Fibroblast of mammary gland (primary cell): ENCODE results near the gene TNF.
A peak's percentile ranks its signal among the peaks of the same experiment; 100 is the strongest.

ENCODE experiments used
- DNase-seq: peaks from one replicate; pipeline ENCODE4 v3.0.0-alpha.2; 2010; ENCODE audit warnings: low read depth
- H3K4me3 ChIP-seq: 2 replicates; pipeline ENCODE4 v1.5.1; 2011; ENCODE audit warnings: low read depth, mild to moderate bottlenecking, low read length, moderate library complexity; ENCODE audit not compliant: control insufficient read depth
- CTCF ChIP-seq: conservative IDR thresholded peaks from 2 replicates; pipeline ENCODE4 v1.5.1; 2011; ENCODE audit warnings: low read depth, low read length, inconsistent platforms; ENCODE audit not compliant: control insufficient read depth, insufficient read depth

Gene TNF

DNA sequence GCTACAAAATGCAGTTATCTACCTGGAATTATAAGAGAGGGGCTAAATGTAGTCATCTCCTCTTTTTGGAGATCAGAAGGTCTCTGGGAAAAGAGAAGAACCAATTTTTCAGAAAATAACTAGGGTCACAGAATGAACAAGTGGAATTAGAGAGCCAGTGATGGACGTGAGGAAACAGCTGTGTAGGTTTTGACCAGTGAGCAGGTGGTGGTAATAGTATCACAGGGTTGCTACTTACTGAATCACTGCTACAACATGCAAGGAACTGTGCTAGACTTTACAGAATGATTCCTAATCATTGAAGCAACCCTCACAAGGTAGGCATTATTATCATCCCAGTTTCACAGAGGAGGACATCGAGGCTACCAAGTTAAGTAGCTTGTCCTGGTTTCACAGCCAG, 30.7 kb upstream of the TNF start:
- no peak for DNase-seq
- no peak for TF ChIP-seq CTCF
- no peak overlapping the region for H3K4me3 ChIP-seq

- no peak for TF ChIP-seq CTCF
- H3K4me3 ChIP-seq, result no peak overlapping the region
- no peak for DNase-seq
These were observed 30.1 kb upstream of the TNF start for GRCh38 chr6:31545291-31545690.

- peak; percentile 91 for DNase-seq
- TF ChIP-seq CTCF, result peak; percentile 99
- peak within 1 kb of the TSS; percentile 41 for H3K4me3 ChIP-seq
These were observed 28.9 kb upstream of the TNF start, which contains the start of gene ATP6V1G2 for GRCh38 chr6:31546339-31546957. TSS of gene ATP6V1G2 (minus strand) at chr6:31546608. CDS start at chr6:31546559, 49 bp downstream.

DNA sequence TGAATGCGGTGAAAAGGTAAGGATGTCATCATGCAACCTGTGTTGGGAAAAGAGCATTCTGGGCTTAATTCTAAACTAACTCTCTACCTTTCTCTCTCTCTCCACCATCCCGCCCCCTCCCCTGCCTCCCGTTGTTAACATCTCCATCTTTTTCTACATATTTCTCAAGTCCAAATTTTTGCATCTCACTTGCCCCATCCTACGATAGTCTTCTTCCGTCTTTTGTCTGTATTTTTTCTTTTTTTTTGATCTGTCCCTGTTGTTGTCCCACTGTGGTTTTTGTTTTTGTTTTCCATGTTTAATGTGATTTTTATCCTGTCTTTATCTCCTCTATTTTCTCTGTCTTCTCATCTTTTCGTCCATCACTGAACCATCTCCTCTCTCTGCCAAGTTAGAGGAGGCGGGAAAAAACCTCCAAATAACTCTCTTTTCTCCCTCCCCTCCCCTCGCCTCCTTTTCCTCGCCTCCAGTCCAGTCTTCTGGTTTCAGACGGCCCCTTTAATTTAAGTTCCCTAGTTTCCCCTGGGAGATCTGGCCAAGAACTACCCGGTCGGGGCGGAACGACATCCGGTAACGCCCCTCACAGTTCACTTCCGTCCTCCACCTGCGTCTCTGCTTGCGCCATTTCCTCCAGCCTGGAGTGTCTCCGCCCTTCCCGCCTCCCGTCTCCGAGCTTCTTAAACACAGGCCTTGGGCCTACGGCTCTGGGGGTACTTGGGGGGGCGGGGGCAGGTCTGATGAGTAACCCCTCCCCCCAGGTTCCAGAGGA, 28.2 kb upstream of the TNF start, which contains the start of gene NFKBIL1:
Gene NFKBIL1, plus strand, starts transcription at position 651 of the 769 bp plus-strand sequence. Its CDS starts 87 bp downstream, at position 738.
- H3K4me3 ChIP-seq, result peak within 1 kb of the TSS; percentile 41
- no peak for TF ChIP-seq CTCF
- peak; percentile 98 for DNase-seq

- no peak for DNase-seq
These were observed 27.4 kb upstream of the TNF start for GRCh38 chr6:31547727-31548543.

More at GRCh38 chr6:31547727-31548543, 27.4 kb upstream of the TNF start:
- no peak for TF ChIP-seq CTCF
- peak overlapping the region; percentile 41 for H3K4me3 ChIP-seq
